Mononuclear cell (primary cell): ENCODE results near the gene PNLIPRP1. TPM values are rescaled to one million over a fixed set of nuclear protein-coding genes. Genes with fewer than 3 reads are reported as not detected.

Source experiments
- H3K27me3 ChIP-seq: 2 replicates; pipeline ENCODE4 v1.6.0; 2011; ENCODE audit warnings: low read length, control low read depth; ENCODE audit not compliant: insufficient read depth
- H3K4me1 ChIP-seq: 2 replicates; pipeline ENCODE4 v1.5.1; 2011; ENCODE audit warnings: mild to moderate bottlenecking, low read length, control low read depth; ENCODE audit not compliant: insufficient read depth
- H3K4me3 ChIP-seq: 2 replicates; pipeline ENCODE4 v1.5.1; 2011; ENCODE audit warnings: mild to moderate bottlenecking, low read length, moderate library complexity
- H3K9me3 ChIP-seq: 2 replicates; pipeline ENCODE4 v1.5.1; 2011; ENCODE audit warnings: low read depth, mild to moderate bottlenecking, control low read depth, low read length
- total RNA-seq: library from RNA; depleted of rRNA; stranded (reverse); fragments of >200 nt; gene quantifications from one replicate; pipeline ENCODE4 v1.2.3, GENCODE V29; 2012

PNLIPRP1 gene
- total RNA-seq, 1 donor = not detected

DNA sequence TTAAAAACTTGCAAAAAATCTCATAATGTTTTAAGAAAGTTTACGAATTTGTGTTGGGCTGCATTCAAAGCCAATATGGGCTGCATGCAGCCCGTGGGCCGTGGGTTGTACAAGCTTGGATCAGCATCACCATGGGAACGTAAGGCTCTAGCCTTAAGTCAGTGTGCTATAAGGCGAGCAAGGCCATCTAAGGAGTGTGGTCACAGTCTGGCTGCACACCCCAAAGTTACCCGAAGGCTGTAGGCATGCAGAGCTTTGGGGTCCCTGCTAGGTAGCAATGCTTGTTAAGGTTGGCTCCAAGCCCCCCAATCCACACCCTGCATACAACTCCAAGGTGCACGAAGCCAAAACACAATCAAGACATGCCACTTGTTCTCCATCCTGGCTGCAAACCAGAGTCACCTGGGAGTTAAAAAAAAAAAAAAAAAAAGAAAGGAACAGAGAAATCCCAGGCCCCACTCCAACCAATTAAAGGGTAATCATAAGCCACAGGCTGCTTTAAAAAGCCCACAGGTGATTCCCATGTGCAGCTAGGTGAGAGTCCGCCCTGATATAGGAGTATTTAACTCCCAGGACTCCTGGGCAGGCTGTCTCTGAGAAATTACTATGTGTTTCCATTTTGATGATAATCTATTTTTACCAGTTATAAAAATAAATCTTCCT, 21.5 kb downstream of the PNLIPRP1 start:
- no peak overlapping the region for H3K4me3 ChIP-seq
- peaks cover 9% of the 10 kb centered on the region for H3K27me3 ChIP-seq
- no peaks in the 10 kb centered on the region for H3K9me3 ChIP-seq
- no peaks in the 10 kb centered on the region for H3K4me1 ChIP-seq

DNA sequence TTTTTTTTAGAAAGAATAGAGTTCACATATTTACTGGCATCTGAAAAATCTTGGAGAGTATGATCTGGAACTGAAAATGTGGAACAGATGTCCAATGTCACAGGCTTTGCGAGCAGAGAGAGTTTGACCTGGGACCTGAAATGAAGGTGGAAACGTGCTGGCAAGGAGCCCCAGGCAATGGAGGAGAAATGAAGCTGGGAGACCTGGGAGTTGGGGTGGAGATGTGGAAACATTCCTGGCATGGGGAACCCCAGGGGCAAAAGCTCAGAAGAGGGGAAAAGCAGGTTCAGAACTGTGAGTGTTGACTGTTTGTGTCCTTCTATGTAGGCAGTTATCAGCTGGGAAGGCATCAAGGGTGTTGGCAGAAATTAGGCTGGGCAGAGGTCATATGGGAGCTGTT, 22.7 kb downstream of the PNLIPRP1 start:
- Histone ChIP-seq H3K4me3 (no peak overlapping the region), H3K4me1 (no peaks in the 10 kb centered on the region), H3K27me3 (peaks cover 9% of the 10 kb centered on the region), H3K9me3 (no peaks in the 10 kb centered on the region)

DNA sequence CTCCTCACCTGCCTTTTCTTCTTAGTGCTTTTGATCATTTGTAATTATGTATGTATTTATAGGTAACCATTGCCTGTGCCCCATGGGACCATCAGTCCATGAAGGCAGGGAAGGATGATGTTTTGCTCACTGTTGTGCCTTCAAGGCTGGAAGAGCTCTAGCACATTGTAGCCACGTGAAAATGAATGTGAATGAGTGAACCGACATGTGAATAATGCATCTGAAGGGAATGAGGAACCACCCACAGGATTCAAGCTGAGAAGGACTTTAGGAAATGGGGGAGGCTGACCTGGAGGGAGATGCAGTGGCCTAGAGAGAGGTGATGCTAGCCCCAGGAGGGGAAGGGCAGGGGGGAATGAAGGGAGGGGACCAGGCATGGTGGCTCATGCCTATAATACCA, 24.0 kb downstream of the PNLIPRP1 start:
- no peaks in the 10 kb centered on the region for H3K27me3 ChIP-seq
- no peak overlapping the region for H3K4me3 ChIP-seq
- H3K4me1 ChIP-seq = no peaks in the 10 kb centered on the region
- H3K9me3 ChIP-seq = no peaks in the 10 kb centered on the region

DNA sequence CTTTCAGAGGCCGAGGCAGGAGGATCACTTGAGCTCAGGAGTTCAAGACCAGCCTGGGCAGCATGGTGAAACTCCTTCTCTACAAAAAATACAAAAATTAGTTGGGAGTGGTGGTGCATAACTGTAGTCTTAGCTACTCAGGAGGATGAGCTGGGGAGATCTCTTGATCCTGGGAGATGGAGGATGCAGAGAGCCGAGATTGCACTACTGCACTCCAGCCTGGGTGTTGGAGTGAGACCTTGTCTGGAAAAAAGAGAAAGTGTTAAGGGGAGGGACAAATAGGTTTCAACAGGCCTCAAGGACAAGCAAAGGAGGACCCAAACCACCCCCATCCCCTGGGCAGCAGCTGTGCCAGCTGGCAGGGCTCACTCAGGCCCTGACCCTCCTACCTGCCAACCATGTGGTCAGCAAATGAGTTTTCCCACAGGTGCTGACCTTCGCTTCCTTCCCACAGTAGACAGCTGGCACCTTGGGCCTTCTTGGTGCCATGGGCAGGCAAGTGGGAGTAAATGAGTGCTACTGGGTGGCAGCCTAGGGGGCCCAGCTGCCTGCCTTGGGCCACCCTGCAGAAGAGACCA, 24.5 kb downstream of the PNLIPRP1 start:
- Histone ChIP-seq H3K27me3 (no peaks in the 10 kb centered on the region), H3K4me3 (no peak overlapping the region), H3K9me3 (no peaks in the 10 kb centered on the region), H3K4me1 (no peaks in the 10 kb centered on the region)

DNA sequence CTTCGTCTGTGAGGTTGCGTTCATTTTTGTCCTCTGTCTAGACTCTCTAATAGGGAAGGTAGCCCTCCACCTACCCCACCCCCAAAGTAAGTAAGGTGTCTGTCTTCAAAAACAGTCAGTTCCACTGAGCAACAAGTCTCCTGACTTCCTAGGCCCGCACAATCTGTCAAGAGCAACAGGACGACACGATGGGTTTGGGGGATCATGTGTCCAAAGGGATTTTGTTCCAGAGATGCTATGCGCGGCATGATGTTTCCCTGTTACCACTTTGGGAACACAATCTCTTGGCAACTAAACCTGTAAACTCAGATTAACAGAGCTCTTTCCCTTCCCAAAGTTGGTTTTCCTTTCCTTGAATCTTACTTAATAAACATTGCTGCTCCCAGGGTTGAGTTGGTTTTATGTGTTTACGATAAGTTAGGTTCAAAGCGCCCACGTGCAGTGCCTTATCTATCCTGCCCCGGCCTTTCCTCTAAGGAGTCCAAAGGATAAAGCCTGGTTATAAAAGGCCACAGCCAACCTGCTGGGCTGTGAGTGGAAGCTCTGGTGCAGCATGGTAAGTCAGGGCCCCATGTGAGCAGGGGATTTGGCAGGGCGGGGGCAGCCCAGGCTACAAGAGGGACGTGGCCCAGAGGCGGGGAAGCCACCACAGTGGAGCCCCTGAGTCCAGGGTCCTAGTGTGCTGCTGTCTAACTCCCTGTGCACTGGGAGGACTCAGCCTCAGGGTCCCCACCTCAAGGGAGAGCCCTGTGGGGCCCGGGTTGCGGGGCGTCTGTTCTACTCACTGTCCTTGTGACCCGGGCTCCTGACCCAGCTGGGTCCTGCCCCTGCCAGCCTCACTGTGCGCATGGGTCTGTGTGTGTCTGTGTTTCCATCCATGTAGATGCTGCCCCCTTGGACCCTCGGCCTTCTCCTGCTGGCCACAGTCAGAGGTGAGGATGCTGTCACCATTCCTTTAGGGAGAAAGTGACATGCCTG, 30.0 kb downstream of the PNLIPRP1 start, which contains the start of gene PNLIPRP2:
Gene PNLIPRP2 (plus strand): TSS at position 531 of the 978 bp plus-strand sequence.
- Histone ChIP-seq H3K9me3 (no peaks in the 10 kb centered on the region), H3K27me3 (no peaks in the 10 kb centered on the region), H3K4me3 (no peak within 1 kb of the TSS), H3K4me1 (no peaks in the 10 kb centered on the region)

DNA sequence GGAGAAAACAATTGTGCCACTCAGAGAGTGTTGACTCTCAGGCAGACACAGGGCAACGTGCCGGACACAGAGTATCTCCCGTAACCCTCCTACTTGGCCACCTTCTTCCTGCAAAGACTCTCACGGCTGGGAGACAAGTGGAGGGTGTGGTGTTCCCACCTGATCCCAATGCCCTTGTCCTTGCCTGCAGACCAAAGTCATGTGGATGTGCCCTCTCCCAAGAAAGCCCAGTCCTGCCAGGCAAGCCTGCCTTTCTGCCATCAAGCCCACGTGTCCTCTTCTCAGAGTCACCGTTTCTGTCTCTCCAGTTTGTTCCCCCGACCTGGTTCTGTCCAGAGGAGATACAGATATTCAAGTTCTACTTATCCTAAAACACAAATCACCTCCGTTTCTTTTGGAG, 30.7 kb downstream of the PNLIPRP1 start:
- no peaks in the 10 kb centered on the region for H3K4me1 ChIP-seq
- no peaks in the 10 kb centered on the region for H3K27me3 ChIP-seq
- no peaks in the 10 kb centered on the region for H3K9me3 ChIP-seq
- H3K4me3 ChIP-seq = no peak overlapping the region

DNA sequence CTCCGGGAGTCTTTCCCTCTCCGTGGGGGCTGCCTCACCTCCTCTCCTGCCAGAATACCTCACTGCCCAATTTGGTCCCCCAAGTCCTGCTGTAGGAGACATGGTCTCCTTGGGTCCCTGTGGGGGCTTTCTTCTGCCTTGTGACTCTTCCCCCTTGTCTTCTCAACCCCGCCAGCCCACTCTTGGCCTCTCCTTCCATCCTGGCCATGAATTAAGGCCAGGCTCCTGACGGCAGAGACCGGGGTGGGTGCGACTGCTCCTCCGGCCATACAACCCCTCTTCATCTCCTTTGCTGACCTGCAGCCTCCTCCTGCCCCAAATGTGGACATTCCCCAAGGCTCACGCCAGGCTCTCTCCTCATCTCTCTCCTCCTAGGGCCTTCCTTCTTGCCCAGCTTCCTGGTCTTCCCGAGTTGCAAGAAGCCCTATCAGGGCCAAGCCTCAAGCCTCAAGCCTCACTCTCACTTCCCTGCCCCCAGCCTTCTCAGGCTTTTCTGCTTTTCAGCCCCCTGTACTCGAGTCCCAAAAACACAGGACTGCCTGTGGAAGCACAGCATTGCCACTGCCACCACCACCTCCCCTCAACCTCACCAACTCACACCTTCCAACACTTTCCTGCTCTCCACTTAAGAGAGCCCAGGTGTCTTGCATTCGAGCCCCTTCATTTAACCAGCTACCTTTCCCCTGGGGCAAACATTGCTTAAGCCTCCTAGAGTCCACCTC, 31.3 kb downstream of the PNLIPRP1 start:
- H3K27me3 ChIP-seq = no peaks in the 10 kb centered on the region
- no peaks in the 10 kb centered on the region for H3K9me3 ChIP-seq
- H3K4me3 ChIP-seq = no peak overlapping the region
- no peaks in the 10 kb centered on the region for H3K4me1 ChIP-seq

DNA sequence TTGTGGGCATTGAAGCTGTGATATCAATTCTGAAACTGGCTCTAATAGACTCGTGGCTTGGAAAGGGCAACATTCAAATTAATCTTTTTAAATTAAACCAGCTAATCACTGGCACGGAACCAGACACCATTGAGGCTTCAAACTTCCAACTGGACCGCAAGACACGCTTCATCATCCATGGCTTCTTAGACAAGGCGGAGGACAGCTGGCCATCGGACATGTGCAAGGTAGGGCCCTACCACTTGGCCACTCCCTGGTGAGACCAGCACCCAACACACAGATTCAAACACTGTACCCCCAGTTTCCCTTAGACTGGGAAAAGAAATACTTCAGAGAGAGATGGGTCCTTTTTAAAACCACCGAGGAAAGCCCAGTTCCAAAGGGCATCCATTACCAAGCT, 35.1 kb downstream of the PNLIPRP1 start:
- Histone ChIP-seq H3K4me1 (no peaks in the 10 kb centered on the region), H3K4me3 (no peak overlapping the region), H3K27me3 (no peaks in the 10 kb centered on the region), H3K9me3 (no peaks in the 10 kb centered on the region)

DNA sequence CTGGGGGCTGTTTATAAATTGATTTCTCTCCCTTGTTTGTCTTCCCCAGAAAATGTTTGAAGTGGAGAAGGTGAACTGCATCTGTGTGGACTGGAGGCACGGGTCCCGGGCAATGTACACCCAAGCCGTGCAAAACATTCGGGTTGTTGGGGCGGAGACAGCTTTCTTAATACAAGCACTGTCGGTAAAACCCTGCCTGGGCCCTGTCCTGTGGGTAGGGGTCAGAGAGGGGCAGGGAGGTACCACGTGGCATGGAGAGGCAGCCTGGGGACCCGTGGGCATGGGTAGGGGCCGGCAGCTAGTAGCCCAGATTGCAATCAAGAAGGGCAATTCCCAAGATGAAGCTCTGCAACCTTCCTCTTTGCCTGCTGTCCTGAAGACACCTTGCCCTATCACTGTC, 36.1 kb downstream of the PNLIPRP1 start:
- H3K27me3 ChIP-seq = no peaks in the 10 kb centered on the region
- H3K9me3 ChIP-seq = no peaks in the 10 kb centered on the region
- H3K4me3 ChIP-seq = no peak overlapping the region
- no peaks in the 10 kb centered on the region for H3K4me1 ChIP-seq

DNA sequence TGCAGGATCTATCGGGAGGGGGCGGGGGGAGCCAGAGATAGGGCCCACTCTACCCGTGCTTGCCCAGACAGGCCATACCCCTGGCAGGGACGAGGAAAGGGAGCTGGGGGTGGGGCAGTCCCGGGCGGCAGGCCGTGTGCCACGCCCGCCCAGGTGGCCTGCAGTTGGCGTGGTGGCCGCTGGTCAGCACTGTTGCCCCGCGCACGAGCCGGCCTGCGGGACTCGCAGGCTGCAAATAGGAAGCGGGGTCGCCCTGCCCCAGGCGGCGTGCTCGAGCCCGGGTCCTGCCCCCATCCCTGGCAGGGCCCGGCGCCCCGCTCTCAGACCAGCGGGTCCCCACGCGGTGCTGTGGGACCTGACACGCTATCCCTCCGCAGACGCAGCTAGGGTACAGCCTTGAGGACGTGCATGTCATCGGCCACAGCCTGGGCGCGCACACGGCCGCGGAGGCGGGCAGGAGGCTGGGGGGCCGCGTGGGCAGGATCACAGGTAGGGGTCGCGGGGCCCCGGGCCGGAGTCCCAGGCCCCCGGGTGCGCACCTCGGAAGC, 36.7 kb downstream of the PNLIPRP1 start:
- Histone ChIP-seq H3K4me3 (no peak overlapping the region), H3K27me3 (no peaks in the 10 kb centered on the region), H3K9me3 (no peaks in the 10 kb centered on the region), H3K4me1 (no peaks in the 10 kb centered on the region)

DNA sequence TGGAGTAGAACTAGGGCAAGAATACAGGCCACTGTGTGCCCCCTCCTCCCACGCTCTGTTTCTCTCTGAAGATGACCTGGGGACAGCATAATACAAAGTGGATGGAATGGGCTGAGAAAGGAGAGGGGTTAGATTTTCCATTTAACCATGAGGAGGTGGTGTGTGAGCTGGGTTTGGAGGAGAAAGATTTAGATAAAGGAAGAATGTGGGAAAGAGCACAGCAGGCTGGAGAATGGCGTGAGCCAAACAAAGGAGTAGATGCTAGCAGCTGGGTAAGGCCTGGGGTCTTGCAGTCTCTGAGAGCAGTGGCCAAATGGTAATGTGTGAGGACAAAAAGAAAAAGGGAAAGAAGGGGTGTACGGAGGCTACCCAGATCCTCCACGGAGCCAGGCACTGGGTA, 38.6 kb downstream of the PNLIPRP1 start:
- Histone ChIP-seq H3K4me3 (no peak overlapping the region), H3K27me3 (no peaks in the 10 kb centered on the region), H3K4me1 (no peaks in the 10 kb centered on the region), H3K9me3 (no peaks in the 10 kb centered on the region)

DNA sequence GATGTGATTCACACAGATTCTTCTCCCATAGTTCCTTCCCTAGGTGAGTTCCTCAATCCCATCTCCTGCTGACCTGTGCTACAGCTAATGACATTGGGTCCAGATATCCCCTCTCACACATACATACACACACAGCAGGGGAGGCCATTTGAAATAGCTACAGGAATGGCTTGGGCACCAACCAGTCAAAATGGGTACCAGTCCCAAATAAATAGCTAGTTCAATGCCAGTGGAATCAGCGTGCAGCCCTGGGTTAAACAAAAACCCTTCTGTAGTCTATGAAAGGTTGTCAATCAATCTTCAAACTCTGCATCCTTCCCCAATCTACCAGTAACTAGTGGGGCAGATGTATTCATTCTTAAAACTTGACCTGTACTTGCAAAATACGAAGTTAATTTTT, 39.3 kb downstream of the PNLIPRP1 start:
- Histone ChIP-seq H3K4me3 (no peak overlapping the region), H3K27me3 (no peaks in the 10 kb centered on the region), H3K4me1 (no peaks in the 10 kb centered on the region)

DNA sequence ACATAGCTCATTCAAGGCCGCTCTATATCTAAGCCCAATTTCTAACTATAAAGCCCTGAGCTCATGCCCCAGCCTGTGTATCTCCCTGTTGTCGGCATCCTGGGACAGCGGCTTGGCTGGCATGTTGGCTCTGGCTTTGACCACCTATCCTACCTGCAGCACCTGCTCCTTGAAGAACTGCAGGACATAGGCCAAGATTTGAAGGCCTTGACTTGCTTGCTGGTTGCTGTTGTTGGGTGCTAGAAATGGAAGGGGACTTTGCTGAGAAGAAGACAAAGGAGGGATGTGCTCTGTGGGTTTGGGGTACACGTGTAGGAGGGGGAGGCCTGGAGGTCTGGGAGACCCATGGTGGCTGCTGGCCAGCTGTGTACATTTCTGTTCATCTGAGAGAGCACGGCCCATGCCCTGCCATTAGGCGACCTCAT, 41.1 kb downstream of the PNLIPRP1 start:
- no peaks in the 10 kb centered on the region for H3K4me1 ChIP-seq
- H3K9me3 ChIP-seq = no peaks in the 10 kb centered on the region
- no peak overlapping the region for H3K4me3 ChIP-seq
- H3K27me3 ChIP-seq = no peaks in the 10 kb centered on the region

More for the DNA sequence above, 39.3 kb downstream of the PNLIPRP1 start:
- no peaks in the 10 kb centered on the region for H3K9me3 ChIP-seq

DNA sequence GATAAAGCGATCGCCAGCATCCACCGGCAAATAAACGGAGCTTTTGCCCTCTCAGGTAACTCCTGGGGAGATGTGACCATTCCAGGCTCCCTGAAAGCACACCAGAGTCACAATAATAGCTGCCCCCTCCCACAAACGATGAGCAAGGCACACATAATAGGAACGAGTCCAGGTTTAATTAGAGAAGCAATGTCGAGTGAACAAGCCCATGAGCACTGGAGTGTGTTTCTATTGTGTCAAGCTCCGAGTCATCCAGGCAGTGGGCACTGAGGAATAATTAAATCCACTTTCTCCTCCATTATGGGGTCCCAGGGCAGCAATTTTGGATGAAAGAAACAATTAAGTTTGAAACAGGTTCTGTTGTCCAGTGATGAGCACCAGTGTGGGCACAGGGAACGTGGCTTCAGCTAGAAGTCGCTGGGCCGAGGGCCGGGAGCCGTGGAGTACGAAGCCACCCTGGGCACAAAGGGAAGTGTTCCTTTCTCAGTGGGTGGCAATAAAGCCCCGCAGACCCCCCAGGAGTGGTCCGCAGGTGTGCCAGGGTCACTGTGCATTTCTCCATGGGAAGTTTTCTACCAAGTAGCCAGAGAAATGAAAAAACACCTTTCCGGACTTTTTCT, 41.9 kb downstream of the PNLIPRP1 start:
- no peaks in the 10 kb centered on the region for H3K9me3 ChIP-seq
- no peak overlapping the region for H3K4me3 ChIP-seq
- no peaks in the 10 kb centered on the region for H3K27me3 ChIP-seq
- no peaks in the 10 kb centered on the region for H3K4me1 ChIP-seq
